OCI-M1 (cell line): Measurements from ENCODE around the gene IFITM10.
"Not testable (repeated sequence)": the region's sequence is repeated elsewhere in the genome, so short reads cannot be mapped to it uniquely, and the experiment has no call there.

Experiments used
- DNase-seq: peaks from one replicate; lab custom pipeline; 2025; lab: John Stamatoyannopoulos, UW

IFITM10 gene

DNA sequence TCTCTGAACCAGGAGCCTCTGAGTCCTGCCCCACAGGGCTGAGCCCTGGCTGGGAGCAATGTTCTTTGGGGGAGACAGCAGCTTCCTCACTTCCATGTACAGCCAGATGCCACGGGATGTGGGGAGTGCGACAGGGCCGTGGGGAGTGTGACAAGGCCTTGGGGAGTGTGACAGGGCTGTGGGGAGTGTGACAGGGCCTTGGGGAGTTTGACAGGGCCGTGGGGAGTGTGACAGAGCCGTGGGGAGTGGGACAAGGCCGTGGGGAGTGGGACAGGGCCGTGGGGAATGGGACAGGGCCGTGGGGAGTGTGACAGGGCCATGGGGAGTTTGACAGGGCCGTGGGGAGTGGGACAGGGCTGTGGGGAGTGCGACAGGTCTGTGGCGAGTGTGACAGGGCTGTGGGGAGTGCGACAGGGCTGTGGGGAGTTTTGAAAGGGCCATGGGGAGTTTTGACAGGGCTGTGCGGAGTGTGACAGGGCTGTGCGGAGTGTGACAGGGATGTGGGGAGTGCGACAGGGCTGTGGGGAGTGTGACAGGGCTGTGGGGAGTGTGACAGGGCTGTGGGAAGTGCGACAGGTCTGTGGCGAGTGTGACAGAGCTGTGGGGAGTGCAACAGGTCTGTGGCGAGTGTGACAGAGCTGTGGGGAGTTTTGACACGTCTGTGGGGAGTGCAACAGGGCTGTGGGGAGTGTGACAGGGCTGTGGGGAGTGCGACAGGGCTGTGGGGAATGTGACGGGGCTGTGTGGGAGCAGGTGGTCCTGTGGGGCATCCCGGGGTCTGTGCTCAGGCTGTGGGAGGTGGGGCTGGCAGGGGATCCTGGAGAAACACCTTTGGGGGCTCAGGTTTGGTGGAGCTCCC, 60.0 kb downstream of the IFITM10 start:
- DNase-seq = no peak

DNA sequence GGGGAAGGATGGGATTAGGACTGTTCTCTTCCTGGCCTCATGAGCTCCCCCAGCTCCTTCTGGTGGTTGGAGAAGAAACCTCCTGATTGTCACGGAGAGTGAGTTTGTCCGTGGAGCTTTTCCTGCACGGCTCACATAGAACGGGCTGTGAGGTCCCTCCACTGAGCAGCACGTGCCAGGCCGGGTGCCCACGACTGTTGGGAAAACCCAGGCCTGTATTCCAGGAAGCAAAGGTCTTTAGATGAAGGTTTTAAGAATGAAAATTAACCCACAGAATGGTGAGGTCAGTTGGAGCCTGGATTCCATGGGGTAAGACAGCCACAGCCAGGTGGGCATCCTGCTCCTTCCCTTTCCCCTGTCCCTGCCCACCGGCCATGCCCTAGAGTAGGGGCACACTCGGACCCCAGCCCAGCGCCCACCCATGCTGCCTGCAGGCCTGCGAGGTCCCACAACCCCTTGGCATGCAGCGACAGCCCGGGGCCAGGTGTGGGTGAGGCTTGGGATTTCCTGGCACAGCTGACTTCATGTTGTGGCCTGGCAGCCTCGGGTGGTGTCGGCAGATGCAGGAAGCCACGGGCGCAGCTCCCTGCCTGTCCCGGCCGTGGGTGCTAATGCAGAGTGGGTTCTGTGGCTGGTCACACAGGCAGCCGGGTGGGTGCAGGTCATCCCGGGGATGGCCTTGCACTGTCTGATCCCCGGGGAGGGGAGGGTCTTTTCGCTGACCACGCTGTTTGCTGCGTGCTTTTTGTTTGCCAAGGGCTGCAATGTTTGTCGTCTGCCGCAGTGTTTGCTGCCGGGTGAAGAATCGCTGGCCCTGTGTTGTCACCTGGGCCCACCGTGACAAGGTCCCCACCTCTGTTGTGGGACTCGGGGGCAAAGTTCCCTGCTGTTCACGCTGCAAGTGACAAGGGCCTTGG, 60.9 kb downstream of the IFITM10 start:
- not testable (repeated sequence) for DNase-seq

DNA sequence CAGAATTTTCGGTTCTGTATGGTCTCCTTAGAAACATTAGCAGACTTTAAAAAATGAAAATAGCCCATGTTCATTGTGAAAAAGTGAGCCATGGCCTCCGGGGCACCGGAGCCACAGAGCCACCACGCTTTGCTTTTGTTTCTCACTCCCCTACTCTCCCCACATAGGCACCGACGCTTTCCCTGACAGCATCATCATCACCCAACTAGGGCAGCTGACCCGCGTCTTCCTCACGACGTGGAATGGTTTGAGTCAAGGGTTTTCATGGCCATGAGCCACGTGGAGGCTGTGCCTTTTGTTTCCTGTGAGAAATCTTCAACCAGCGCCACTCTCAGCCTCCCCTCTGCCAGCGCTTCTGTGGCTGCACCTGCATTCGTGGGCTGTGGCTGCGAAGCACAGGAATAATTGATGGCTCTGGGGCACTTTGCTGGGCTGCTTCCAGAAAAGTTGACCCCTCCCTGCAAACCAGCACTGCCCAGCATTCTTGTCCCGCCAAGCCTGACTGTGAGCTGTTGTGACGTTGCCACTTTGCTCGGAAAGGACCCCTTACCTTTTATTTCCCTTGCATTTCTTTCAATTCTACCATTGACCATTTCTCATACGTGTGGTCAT, 62.0 kb downstream of the IFITM10 start:
- DNase-seq = not testable (repeated sequence)

DNA sequence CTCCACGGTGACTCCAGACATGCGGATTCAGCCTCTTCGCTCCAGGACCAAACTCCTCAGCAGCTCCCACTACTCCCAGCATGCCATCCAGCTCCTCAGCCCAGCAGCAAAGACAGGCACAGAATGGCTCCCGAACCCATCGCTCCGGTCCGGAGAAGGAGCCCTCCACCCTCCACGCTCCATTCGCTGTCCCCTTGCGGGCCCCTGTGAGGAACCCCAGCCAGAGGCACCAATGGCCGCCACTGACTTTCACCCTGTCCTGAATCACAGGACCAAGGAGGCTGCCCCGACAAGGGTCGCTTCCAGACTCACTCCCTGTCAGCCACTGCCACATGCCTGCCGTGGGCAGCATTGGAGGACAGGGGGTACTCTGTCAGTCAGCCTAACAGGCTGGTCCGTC, 64.2 kb downstream of the IFITM10 start:
- not testable (repeated sequence) for DNase-seq

DNA sequence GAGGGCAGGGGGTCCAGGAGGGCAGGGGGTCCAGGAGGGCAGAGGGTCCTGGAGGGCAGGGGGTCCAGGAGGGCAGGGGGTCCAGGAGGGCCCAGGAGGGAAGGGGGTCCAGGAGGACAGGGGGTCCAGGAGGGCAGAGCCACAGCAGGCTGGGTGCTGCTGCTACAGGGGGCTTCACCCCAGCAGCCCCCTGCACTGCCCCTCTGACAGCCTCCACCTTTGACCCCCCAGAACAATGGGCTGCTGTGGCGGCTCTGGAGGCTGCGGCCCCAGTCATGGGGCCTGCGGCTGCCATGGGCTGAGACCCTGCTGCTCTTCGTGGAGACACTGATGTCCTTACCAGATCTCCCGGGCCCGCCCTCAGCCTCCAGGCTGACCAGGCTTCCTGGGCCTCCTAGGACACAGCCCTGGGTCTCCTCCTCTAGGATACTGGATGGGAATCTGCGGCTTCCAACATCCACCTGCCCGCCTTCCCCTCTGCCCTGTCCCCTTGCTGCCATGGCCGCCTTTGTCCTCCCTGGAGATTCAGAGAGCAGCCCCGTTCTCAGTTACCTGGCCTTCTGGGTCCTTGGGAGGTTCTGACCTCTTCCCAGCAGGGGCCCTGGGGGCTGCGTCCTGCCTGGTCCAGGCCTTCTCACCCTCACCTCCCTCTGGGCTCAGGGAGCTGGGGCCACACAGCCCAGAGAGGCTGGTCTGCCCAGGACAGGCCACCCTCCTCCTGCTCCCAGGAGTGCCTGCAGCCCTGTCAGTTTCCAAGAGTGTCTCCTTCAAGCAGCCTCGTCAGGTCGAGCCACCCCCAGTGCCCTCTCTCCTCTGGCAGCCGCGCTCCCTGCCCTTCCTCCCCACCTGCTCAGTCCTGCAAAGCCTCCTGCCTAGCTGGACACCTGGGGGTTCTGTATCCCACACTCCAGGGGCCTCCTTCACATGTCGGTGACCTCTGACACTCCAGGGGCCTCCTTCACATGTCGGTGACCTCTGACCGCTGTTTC, 65.2 kb downstream of the IFITM10 start:
- not testable (repeated sequence) for DNase-seq

DNA sequence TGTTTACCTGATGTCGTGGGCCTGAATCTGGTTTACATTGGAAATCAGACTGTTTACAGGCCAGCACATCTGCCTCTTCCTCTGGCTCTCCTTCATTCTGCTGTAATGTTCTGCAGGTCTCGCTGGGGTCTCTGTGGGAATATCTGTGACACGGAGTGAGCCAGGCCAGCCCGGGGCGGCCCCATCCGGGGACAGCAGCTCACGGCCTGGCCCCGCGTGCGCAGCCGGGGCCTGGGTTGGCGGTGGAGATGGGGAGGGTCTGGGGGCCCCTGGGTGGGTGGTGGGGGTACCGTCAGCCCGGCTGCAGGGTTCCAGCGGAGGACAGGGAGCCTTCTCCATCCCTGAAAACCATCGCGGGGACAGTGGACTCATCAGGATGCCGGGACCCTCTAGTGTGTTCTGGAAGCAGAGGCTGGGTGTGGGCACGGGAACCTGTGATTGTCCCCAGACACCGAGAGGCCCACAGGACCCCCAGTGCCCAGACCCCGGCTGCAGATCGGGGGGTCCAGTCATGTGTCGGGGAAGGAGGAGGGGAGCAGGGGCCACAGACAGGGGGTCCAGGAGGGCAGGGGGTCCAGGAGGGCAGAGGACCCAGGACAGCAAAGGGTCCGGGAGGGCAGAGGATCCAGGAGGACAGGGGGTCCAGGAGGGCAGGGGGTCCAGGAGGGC, 66.4 kb downstream of the IFITM10 start:
- DNase-seq = not testable (repeated sequence)

DNA sequence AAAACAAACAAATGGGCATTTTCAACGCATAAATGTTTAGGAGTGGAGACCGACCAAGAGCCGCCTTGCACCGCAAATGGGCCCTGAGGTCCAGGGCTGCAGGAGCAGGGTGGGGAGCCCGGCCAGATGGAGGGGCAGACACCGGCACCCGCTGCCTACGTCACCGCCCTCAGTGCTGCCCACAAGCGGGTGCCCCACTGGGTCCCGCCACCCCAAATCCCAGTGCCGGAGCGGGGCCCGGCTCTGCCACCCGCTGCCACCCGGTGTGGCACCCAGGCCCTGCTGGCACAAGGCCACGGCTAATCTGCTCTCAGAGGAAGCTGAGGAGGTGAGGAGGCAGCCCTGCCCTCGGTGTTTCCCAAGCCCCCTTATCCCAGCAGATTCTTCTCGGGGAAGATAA, 67.2 kb downstream of the IFITM10 start:
- DNase-seq = not testable (repeated sequence)
